ENCODE results near the gene GON4L.
A peak's percentile ranks its signal among the peaks of the same experiment; 100 is the strongest.
"Not testable (repeated sequence)": the region's sequence is repeated elsewhere in the genome, so short reads cannot be mapped to it uniquely, and the experiment has no call there.

GON4L gene

GRCh38 chr1:155856975-155857930, at the start of gene GON4L:
Gene GON4L, minus strand, starts transcription at chr1:155857214. Its CDS starts 3,434 bp downstream, at chr1:155853780.
- peak; percentile 57 for DNase-seq (ENCODE audit: low read depth)

- DNase-seq (ENCODE audit: low read depth): no peak
Measured at GRCh38 chr1:155904261-155904660, 47.2 kb upstream of the GON4L start.

GRCh38 chr1:155900161-155900560, 43.1 kb upstream of the GON4L start:
- no peak for DNase-seq (ENCODE audit: low read depth)

GRCh38 chr1:155899683-155900082, 42.7 kb upstream of the GON4L start:
- no peak for DNase-seq (ENCODE audit: low read depth)

- DNase-seq (ENCODE audit: low read depth): no peak
Measured at GRCh38 chr1:155898888-155899287, 41.9 kb upstream of the GON4L start.

GRCh38 chr1:155897746-155898145, 40.7 kb upstream of the GON4L start:
- DNase-seq (ENCODE audit: low read depth): no peak

GRCh38 chr1:155896476-155896875, 39.5 kb upstream of the GON4L start:
- DNase-seq (ENCODE audit: low read depth): not testable (repeated sequence)

GRCh38 chr1:155895617-155896016, 38.6 kb upstream of the GON4L start:
- not testable (repeated sequence) for DNase-seq (ENCODE audit: low read depth)

- DNase-seq (ENCODE audit: low read depth): peak; percentile 83
Measured at GRCh38 chr1:155893389-155894142, 36.6 kb upstream of the GON4L start.

GRCh38 chr1:155892796-155893195, 35.8 kb upstream of the GON4L start:
- DNase-seq (ENCODE audit: low read depth): no peak

- DNase-seq (ENCODE audit: low read depth): no peak
Measured at GRCh38 chr1:155890251-155890650, 33.2 kb upstream of the GON4L start.

- DNase-seq (ENCODE audit: low read depth): no peak
Measured at GRCh38 chr1:155889566-155889965, 32.6 kb upstream of the GON4L start.

- no peak for DNase-seq (ENCODE audit: low read depth)
Measured at GRCh38 chr1:155888481-155888880, 31.5 kb upstream of the GON4L start.

- DNase-seq (ENCODE audit: low read depth): no peak
Measured at GRCh38 chr1:155884982-155885381, 28.0 kb upstream of the GON4L start.

GRCh38 chr1:155884031-155884960, 27.3 kb upstream of the GON4L start:
- no peak for DNase-seq (ENCODE audit: low read depth)

GRCh38 chr1:155882766-155883165, 25.8 kb upstream of the GON4L start:
- DNase-seq (ENCODE audit: low read depth): no peak

GRCh38 chr1:155882235-155882634, 25.2 kb upstream of the GON4L start:
- no peak for DNase-seq (ENCODE audit: low read depth)

GRCh38 chr1:155880950-155881349, 23.9 kb upstream of the GON4L start:
- no peak for DNase-seq (ENCODE audit: low read depth)

- DNase-seq (ENCODE audit: low read depth): no peak
Measured at GRCh38 chr1:155880251-155880650, 23.2 kb upstream of the GON4L start.

- no peak for DNase-seq (ENCODE audit: low read depth)
Measured at GRCh38 chr1:155877945-155878344, 20.9 kb upstream of the GON4L start.

- DNase-seq (ENCODE audit: low read depth): no peak
Measured at GRCh38 chr1:155873860-155874259, 16.8 kb upstream of the GON4L start.

- DNase-seq (ENCODE audit: low read depth): no peak
Measured at GRCh38 chr1:155872527-155872926, 15.5 kb upstream of the GON4L start.

Data from GM04503 (cell line).